ENCODE measurements around the gene PAFAH1B1.

PAFAH1B1 gene

GRCh38 chr17:2722611-2723010 lies 129.2 kb downstream of the PAFAH1B1 start:
- no peak for DNase-seq (ENCODE audit: low read depth)

- DNase-seq (ENCODE audit: low read depth): no peak
Observed at GRCh38 chr17:2723505-2723996, 130.1 kb downstream of the PAFAH1B1 start.

GRCh38 chr17:2723997-2724783 lies 130.7 kb downstream of the PAFAH1B1 start:
- no peak for DNase-seq (ENCODE audit: low read depth)

- DNase-seq (ENCODE audit: low read depth): no peak
Observed at GRCh38 chr17:2724784-2725164, 131.3 kb downstream of the PAFAH1B1 start.

- no peak for DNase-seq (ENCODE audit: low read depth)
Observed at GRCh38 chr17:2730764-2731353, 137.4 kb downstream of the PAFAH1B1 start.

GRCh38 chr17:2731807-2732206 lies 138.4 kb downstream of the PAFAH1B1 start:
- DNase-seq (ENCODE audit: low read depth): no peak

- DNase-seq (ENCODE audit: low read depth): no peak
Observed at GRCh38 chr17:2734939-2735338, 141.5 kb downstream of the PAFAH1B1 start.

Data from HS-27A (cell line).